ENCODE data around the gene GNAS.

GNAS gene

GRCh38 chr20:58890518-58891085 lies 38.1 kb downstream of the GNAS start:
- in situ Hi-C loops (cut with MboI; ENCODE audit: low pct_unique_long_range_greater_than_20kb, low sequenced_read_pairs): no loop called here
- DNase-seq: peak; percentile 77

GRCh38 chr20:58891086-58891717 lies 38.7 kb downstream of the GNAS start:
- DNase-seq: no peak
- in situ Hi-C loops (cut with MboI; ENCODE audit: low pct_unique_long_range_greater_than_20kb, low sequenced_read_pairs): no loop called here

GRCh38 chr20:58891718-58892140 lies 39.2 kb downstream of the GNAS start:
- DNase-seq: peak; percentile 15
- in situ Hi-C loops (cut with MboI; ENCODE audit: low pct_unique_long_range_greater_than_20kb, low sequenced_read_pairs): no loop called here

GRCh38 chr20:58892141-58892931 lies 39.8 kb downstream of the GNAS start:
- in situ Hi-C loops (cut with MboI; ENCODE audit: low pct_unique_long_range_greater_than_20kb, low sequenced_read_pairs): no loop called here

GRCh38 chr20:58892932-58893224 lies 40.4 kb downstream of the GNAS start:
- no peak for DNase-seq
- in situ Hi-C loops (cut with MboI; ENCODE audit: low pct_unique_long_range_greater_than_20kb, low sequenced_read_pairs): no loop called here

More at GRCh38 chr20:58892141-58892931, 39.8 kb downstream of the GNAS start:
- peak; percentile 70 for DNase-seq

GRCh38 chr20:58893355-58894120 lies 41.0 kb downstream of the GNAS start:
- no peak for DNase-seq
- in situ Hi-C loops (cut with MboI; ENCODE audit: low pct_unique_long_range_greater_than_20kb, low sequenced_read_pairs): no loop called here

- in situ Hi-C loops (cut with MboI; ENCODE audit: low pct_unique_long_range_greater_than_20kb, low sequenced_read_pairs): no loop called here
- no peak for DNase-seq
Measured at GRCh38 chr20:58894652-58895447, 42.3 kb downstream of the GNAS start.

- in situ Hi-C loops (cut with MboI; ENCODE audit: low pct_unique_long_range_greater_than_20kb, low sequenced_read_pairs): no loop called here
- DNase-seq: no peak
Measured at GRCh38 chr20:58895448-58896180, 43.1 kb downstream of the GNAS start.

- no peak for DNase-seq
- in situ Hi-C loops (cut with MboI; ENCODE audit: low pct_unique_long_range_greater_than_20kb, low sequenced_read_pairs): no loop called here
Measured at GRCh38 chr20:58896820-58897219, 44.3 kb downstream of the GNAS start.

- peak; percentile 28 for DNase-seq
- in situ Hi-C loops (cut with MboI; ENCODE audit: low pct_unique_long_range_greater_than_20kb, low sequenced_read_pairs): no loop called here
Measured at GRCh38 chr20:58897488-58897887, 45.0 kb downstream of the GNAS start.

- in situ Hi-C loops (cut with MboI; ENCODE audit: low pct_unique_long_range_greater_than_20kb, low sequenced_read_pairs): no loop called here
- DNase-seq: no peak
Measured at GRCh38 chr20:58898629-58899408, 46.3 kb downstream of the GNAS start.

GRCh38 chr20:58899512-58899911 lies 47.0 kb downstream of the GNAS start:
- DNase-seq: no peak
- in situ Hi-C loops (cut with MboI; ENCODE audit: low pct_unique_long_range_greater_than_20kb, low sequenced_read_pairs): no loop called here

GRCh38 chr20:58900397-58900796 lies 47.9 kb downstream of the GNAS start:
- DNase-seq: no peak
- in situ Hi-C loops (cut with MboI; ENCODE audit: low pct_unique_long_range_greater_than_20kb, low sequenced_read_pairs): no loop called here

- DNase-seq: no peak
- in situ Hi-C loops (cut with MboI; ENCODE audit: low pct_unique_long_range_greater_than_20kb, low sequenced_read_pairs): no loop called here
Measured at GRCh38 chr20:58901488-58902402, 49.2 kb downstream of the GNAS start.

GRCh38 chr20:58903614-58904013 lies 51.1 kb downstream of the GNAS start:
- no peak for DNase-seq
- in situ Hi-C loops (cut with MboI; ENCODE audit: low pct_unique_long_range_greater_than_20kb, low sequenced_read_pairs): no loop called here

GRCh38 chr20:58905236-58905635 lies 52.7 kb downstream of the GNAS start:
- DNase-seq: no peak
- in situ Hi-C loops (cut with MboI; ENCODE audit: low pct_unique_long_range_greater_than_20kb, low sequenced_read_pairs): no loop called here

- in situ Hi-C loops (cut with MboI; ENCODE audit: low pct_unique_long_range_greater_than_20kb, low sequenced_read_pairs): no loop called here
- DNase-seq: no peak
Measured at GRCh38 chr20:58906111-58906510, 53.6 kb downstream of the GNAS start.
